ENCODE data around the gene HASPIN.

GRCh38 chr17:3748576-3748975 lies 24.9 kb downstream of the HASPIN start:
- TF ChIP-seq EZH2 (IDR thresholded peaks at IDR 0.05; ENCODE audit: borderline replicate concordance, low read depth, low read length, poor library complexity, severe bottlenecking) (no peak), CTCF (conservative IDR thresholded peaks at IDR 0.05; ENCODE audit: low read depth, low read length) (no peak)

All from A673 (cell line).